Measurements from ENCODE around the gene EFNA1. TPM values are rescaled to one million over a fixed set of nuclear protein-coding genes. Genes with fewer than 3 reads are reported as not detected.
A peak's percentile ranks its signal among the peaks of the same experiment; 100 is the strongest.

Gene EFNA1
- total and polyA plus RNA-seq, 2 of the 13 experiments (the other 11 are each of a cell fraction or from before 2014, with no cell fraction given), result 81.8 to 874 TPM

GRCh38 chr1:155127105-155127966, at the start of gene EFNA1 (continued):
- TF ChIP-seq ZFP90 (CRISPR knock-in tag; IDR thresholded peaks at IDR 0.05; ENCODE audit: borderline replicate concordance) (no peak), DPF2 (CRISPR knock-in tag; IDR thresholded peaks at IDR 0.05; ENCODE audit: borderline replicate concordance, low read depth) (peak; percentile 83; the same call in 1 of the 2 replicates), ZNF558 (CRISPR knock-in tag; IDR thresholded peaks at IDR 0.05; ENCODE audit: borderline replicate concordance) (no peak; the same call in 1 of the 2 replicates), ARNTL (CRISPR knock-in tag; IDR thresholded peaks at IDR 0.05) (peak; percentile 97), ELK4 (CRISPR knock-in tag; IDR thresholded peaks at IDR 0.05; ENCODE audit: borderline replicate concordance) (no peak), SRY (CRISPR knock-in tag; IDR thresholded peaks at IDR 0.05) (peak; percentile 57), GZF1 (CRISPR knock-in tag; IDR thresholded peaks at IDR 0.05) (peak; percentile 4; the same call in 1 of the 2 replicates), ZNF225 (CRISPR knock-in tag; IDR thresholded peaks at IDR 0.05) (no peak), ZNF556 (CRISPR knock-in tag; IDR thresholded peaks at IDR 0.05; ENCODE audit: borderline replicate concordance) (peak; percentile 83; the same call in 1 of the 2 replicates), ZNF777 (CRISPR knock-in tag; IDR thresholded peaks at IDR 0.05) (no peak; the same call in 1 of the 2 replicates), MAZ (IDR thresholded peaks at IDR 0.05; ENCODE audit: borderline replicate concordance, low read depth, low read length) (peak; percentile 93), MAZ (CRISPR knock-in tag; IDR thresholded peaks at IDR 0.05; ENCODE audit: low read depth) (peak; percentile 74; the same call in 1 of the 2 replicates), KLF15 (CRISPR knock-in tag; IDR thresholded peaks at IDR 0.05; ENCODE audit: borderline replicate concordance) (peak; percentile 84), ZNF570 (CRISPR knock-in tag; IDR thresholded peaks at IDR 0.05; ENCODE audit: borderline replicate concordance) (no peak), POLR2A (IDR thresholded peaks at IDR 0.05; ENCODE audit: insufficient read depth in 1 of 2, low read depth in 2 of 2, low read length in 2 of 2) (peak in 1 of 2 experiments; percentile 92; a peak in 2 of 4 replicates), RFX3 (CRISPR knock-in tag; IDR thresholded peaks at IDR 0.05) (0 out of 2 replicates have a peak, but pooled peaks have one; percentile 25), RFXAP (CRISPR knock-in tag; IDR thresholded peaks at IDR 0.05; ENCODE audit: borderline replicate concordance) (0 out of 2 replicates have a peak, but pooled peaks have one; percentile 47), ZNF333 (CRISPR knock-in tag; IDR thresholded peaks at IDR 0.05; ENCODE audit: borderline replicate concordance) (peak; percentile 80), MAFG (CRISPR knock-in tag; IDR thresholded peaks at IDR 0.05) (no peak), ZNF768 (CRISPR knock-in tag; IDR thresholded peaks at IDR 0.05) (peak; percentile 12; the same call in 1 of the 2 replicates), PREB (CRISPR knock-in tag; IDR thresholded peaks at IDR 0.05) (no peak), SP1 (IDR thresholded peaks at IDR 0.05) (no peak), SP1 (CRISPR knock-in tag; IDR thresholded peaks at IDR 0.05) (peak; percentile 51), HDAC2 (CRISPR knock-in tag; IDR thresholded peaks at IDR 0.05) (peak; percentile 89)
- TF ChIP-seq, protein P1, sequence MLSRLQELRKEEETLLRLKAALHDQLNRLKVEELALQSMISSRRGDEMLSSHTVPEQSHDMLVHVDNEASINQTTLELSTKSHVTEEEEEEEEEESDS (CRISPR knock-in tag; IDR thresholded peaks at IDR 0.05; ENCODE audit: borderline replicate concordance), result peak; percentile 79; the same call in 1 of the 2 replicates
- TF ChIP-seq, protein P2, sequence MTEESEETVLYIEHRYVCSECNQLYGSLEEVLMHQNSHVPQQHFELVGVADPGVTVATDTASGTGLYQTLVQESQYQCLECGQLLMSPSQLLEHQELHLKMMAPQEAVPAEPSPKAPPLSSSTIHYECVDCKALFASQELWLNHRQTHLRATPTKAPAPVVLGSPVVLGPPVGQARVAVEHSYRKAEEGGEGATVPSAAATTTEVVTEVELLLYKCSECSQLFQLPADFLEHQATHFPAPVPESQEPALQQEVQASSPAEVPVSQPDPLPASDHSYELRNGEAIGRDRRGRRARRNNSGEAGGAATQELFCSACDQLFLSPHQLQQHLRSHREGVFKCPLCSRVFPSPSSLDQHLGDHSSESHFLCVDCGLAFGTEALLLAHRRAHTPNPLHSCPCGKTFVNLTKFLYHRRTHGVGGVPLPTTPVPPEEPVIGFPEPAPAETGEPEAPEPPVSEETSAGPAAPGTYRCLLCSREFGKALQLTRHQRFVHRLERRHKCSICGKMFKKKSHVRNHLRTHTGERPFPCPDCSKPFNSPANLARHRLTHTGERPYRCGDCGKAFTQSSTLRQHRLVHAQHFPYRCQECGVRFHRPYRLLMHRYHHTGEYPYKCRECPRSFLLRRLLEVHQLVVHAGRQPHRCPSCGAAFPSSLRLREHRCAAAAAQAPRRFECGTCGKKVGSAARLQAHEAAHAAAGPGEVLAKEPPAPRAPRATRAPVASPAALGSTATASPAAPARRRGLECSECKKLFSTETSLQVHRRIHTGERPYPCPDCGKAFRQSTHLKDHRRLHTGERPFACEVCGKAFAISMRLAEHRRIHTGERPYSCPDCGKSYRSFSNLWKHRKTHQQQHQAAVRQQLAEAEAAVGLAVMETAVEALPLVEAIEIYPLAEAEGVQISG (CRISPR knock-in tag; IDR thresholded peaks at IDR 0.05), result peak; percentile 74

All from HepG2 (cell line).